Right lobe of liver (tissue), 6 donors: ENCODE data around the gene CCL17. TPM values are rescaled to one million over a fixed set of nuclear protein-coding genes. Genes with fewer than 3 reads are reported as not detected.

Experiments
- ATAC-seq, 4 donors: fragments of 200-7000 bp; cut with Tn5 transposase; one replicate each; pipeline ENCODE4 v1.9.1; 2020; ENCODE audit warnings: mild to moderate bottlenecking in 4 of 4, moderate library complexity in 4 of 4
- DNase-seq, 3 donors: peaks; one replicate each; pipeline ENCODE4 v3.0.0-alpha.2; 2020
- H3K27ac ChIP-seq, 3 donors: fragments of 200-600 bp; one replicate each; pipeline ENCODE4 v1.8.0; 2022
- H3K27me3 ChIP-seq, 2 donors: fragments of 200-600 bp; one replicate each; pipeline ENCODE4 v1.8.0; 2022
- H3K36me3 ChIP-seq, 4 donors: fragments of 200-600 bp; sonication (generic) in 1 of 4; one replicate each; pipeline versions ENCODE4 v1.5.1 to v1.8.0; 2017 to 2022; ENCODE audit warnings: control low read depth in 1 of 4
- H3K4me1 ChIP-seq, 4 donors: fragments of 200-600 bp; sonication (generic) in 1 of 4; one replicate each; pipeline versions ENCODE4 v1.5.1 to v1.8.0; 2017 to 2022; ENCODE audit warnings: control low read depth in 1 of 4
- H3K4me3 ChIP-seq, 3 donors: fragments of 200-600 bp; one replicate each; pipeline ENCODE4 v1.8.0; 2022
- H3K9me3 ChIP-seq, 4 donors: fragments of 200-600 bp; sonication (generic) in 1 of 4; one replicate each; pipeline versions ENCODE4 v1.5.1 to v1.8.0; 2017 to 2022; ENCODE audit warnings: control low read depth in 1 of 4
- POLR2A ChIP-seq: fragments of 450-650 bp; IDR thresholded peaks from one replicate; pipeline ENCODE4 v1.6.1; 2017; ENCODE audit warnings: antibody characterized with exemption, mild to moderate bottlenecking
- WGBS: methylation state at CpG from one replicate; pipeline ENCODE4 v1.1.6; 2018; ENCODE audit warnings: low coverage, low lambda C conversion rate; ENCODE audit not compliant: insufficient coverage; ENCODE audit errors: missing lambda C conversion rate; 5-methylcytosine and 5-hydroxymethylcytosine counted together
- intact Hi-C, 2 donors: fragments of 100-400 bp; cut with DNase I; formaldehyde crosslinking; loops; one replicate each; pipeline versions ENCODE4 v1.11.2 to v1.14.1; 2022
- total RNA-seq, 6 experiments: library from RNA; depleted of rRNA in 2 of 6; stranded (reverse); fragments of >200 nt in 2 of 6; fragmentation: NEBNext Ultra II Directional in 3 of 6; extraction: Animal tissue kit (Norgen Biotek cat#: 25700) in 3 of 6; gene quantifications; one replicate each; pipeline versions ENCODE4 v1.1.0 to v1.2.4, GENCODE V29; 2016 to 2023
- TF ChIP-seq, protein P1 (sequence below), 4 donors: fragments of 200-600 bp in 3 of 4; fragments of 450-650 bp in 1 of 4; IDR thresholded peaks; one replicate each; pipeline versions ENCODE4 v1.5.1 to v1.8.0; 2016 to 2022; ENCODE audit warnings: antibody characterized with exemption in 4 of 4, mild to moderate bottlenecking in 2 of 4
- donor health status: DM: no; HTN: yes; CAD: no.
- donor health status: DM: no; HTN: no; CAD: no.
- donor health status: DM: no; HTN: no; CAD: no.
- donor health status: DM: no; HTN: yes; CAD: no.
- donor health status: DM: no; HTN: yes; CAD: no.

Gene CCL17
- total RNA-seq, 6 experiments from 2014 or later: not detected

DNA sequence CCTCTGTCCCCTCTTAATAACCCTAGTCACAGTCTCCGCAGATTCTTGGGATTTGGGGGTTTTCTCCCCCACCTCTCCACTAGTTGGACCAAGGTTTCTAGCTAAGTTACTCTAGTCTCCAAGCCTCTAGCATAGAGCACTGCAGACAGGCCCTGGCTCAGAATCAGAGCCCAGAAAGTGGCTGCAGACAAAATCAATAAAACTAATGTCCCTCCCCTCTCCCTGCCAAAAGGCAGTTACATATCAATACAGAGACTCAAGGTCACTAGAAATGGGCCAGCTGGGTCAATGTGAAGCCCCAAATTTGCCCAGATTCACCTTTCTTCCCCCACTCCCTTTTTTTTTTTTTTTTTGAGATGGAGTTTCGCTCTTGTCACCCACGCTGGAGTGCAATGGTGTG lies 40.4 kb upstream of the CCL17 start:
- 21% methylated on average over 3 of the region's 3 CpGs for WGBS

DNA sequence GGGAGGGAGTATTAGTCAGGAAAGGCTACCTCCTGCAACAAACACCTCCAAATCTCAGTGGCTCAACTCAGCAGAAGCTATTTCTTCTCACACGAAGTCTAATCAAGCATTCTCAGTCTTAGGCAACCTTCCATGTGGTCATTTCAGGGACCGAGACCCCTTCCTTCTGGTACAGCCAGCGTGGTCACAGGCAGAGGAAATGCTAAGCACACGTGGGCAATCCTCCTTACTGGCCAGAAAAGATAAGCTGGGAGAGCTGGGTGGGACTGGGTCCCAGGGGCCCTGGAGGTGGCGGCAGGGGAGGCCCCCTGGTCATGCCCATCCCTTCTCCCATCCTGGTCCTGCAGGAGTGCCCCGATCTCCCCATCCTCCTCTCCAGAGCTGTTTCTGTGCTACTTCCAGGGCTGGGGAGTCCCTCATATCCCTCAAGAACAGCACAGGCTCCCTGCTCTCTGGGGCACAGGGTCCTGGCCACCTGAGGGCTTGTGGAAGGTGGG lies 38.0 kb upstream of the CCL17 start:
- peaks cover 0 to 15% (median 7%) of the 10 kb centered on the region in 4 donors for H3K4me1 ChIP-seq
- H3K36me3 ChIP-seq: no peaks in the 10 kb centered on the region
- 29% methylated on average over 4 of the region's 6 CpGs for WGBS
- DNase-seq (no peak), ATAC-seq (no peak)
- no peak overlapping the region for H3K27ac ChIP-seq
- no peak overlapping the region for H3K4me3 ChIP-seq
- intact Hi-C loops: no loop called here
- no peaks in the 10 kb centered on the region for H3K27me3 ChIP-seq
- no peaks in the 10 kb centered on the region for H3K9me3 ChIP-seq
- TF ChIP-seq POLR2A: no peak
- TF ChIP-seq, protein P1, sequence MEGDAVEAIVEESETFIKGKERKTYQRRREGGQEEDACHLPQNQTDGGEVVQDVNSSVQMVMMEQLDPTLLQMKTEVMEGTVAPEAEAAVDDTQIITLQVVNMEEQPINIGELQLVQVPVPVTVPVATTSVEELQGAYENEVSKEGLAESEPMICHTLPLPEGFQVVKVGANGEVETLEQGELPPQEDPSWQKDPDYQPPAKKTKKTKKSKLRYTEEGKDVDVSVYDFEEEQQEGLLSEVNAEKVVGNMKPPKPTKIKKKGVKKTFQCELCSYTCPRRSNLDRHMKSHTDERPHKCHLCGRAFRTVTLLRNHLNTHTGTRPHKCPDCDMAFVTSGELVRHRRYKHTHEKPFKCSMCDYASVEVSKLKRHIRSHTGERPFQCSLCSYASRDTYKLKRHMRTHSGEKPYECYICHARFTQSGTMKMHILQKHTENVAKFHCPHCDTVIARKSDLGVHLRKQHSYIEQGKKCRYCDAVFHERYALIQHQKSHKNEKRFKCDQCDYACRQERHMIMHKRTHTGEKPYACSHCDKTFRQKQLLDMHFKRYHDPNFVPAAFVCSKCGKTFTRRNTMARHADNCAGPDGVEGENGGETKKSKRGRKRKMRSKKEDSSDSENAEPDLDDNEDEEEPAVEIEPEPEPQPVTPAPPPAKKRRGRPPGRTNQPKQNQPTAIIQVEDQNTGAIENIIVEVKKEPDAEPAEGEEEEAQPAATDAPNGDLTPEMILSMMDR (IDR thresholded peaks at IDR 0.05): no peak

More for the DNA sequence above, 40.4 kb upstream of the CCL17 start:
- peak; percentile 72 to 92 (median 86) for ATAC-seq
- peak in 1 of 3 donors; percentile 68 for DNase-seq
- intact Hi-C loops: no loop called here
- Histone ChIP-seq H3K36me3 (no peaks in the 10 kb centered on the region), H3K4me1 (peaks cover 0 to 18% (median 8%) of the 10 kb centered on the region in 4 donors), H3K27me3 (no peaks in the 10 kb centered on the region), H3K27ac (no peak overlapping the region), H3K9me3 (no peaks in the 10 kb centered on the region), H3K4me3 (no peak overlapping the region)
- TF ChIP-seq, protein P1 (IDR thresholded peaks at IDR 0.05): no peak
- no peak for TF ChIP-seq POLR2A

DNA sequence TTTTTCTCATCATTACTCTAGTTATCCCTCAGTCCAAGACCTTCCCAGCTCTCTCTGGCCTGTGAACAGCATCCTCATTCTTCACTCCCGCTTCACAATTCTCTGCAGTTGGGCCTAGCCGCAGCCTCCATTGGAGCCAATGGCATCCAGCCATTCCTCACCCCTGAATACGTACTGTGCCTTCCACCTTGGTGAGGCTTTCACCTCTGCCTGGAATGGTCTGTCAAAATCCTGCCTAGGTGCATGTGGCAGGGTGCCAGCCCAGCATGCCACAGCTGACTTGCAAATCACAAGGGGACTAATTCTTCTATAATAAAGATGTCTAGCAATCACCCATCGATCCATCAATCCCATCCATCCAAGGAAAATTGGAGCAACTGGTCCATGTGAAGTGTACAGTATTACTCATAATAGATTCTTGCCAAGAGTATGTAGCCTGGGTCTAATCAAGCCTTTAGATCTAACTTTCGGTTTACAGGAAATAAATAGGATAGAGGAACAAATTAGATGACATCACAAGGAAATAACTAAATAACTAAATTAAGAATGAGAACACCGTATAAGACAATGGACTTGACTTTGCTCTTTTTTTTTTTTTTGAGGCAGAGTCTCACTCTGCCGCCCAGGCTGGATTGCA lies 37.3 kb upstream of the CCL17 start:
- TF ChIP-seq POLR2A: no peak
- TF ChIP-seq, protein P1 (IDR thresholded peaks at IDR 0.05): no peak
- ATAC-seq (peak in 1 of 4 donors; percentile 60), DNase-seq (no peak)
- peaks cover 0 to 19% (median 8%) of the 10 kb centered on the region in 4 donors for H3K4me1 ChIP-seq
- intact Hi-C loops: no loop called here
- WGBS: 42% methylated on average over 6 of the region's 7 CpGs
- no peaks in the 10 kb centered on the region for H3K27me3 ChIP-seq
- H3K27ac ChIP-seq: no peak overlapping the region
- H3K9me3 ChIP-seq: no peaks in the 10 kb centered on the region
- H3K36me3 ChIP-seq: no peaks in the 10 kb centered on the region
- H3K4me3 ChIP-seq: no peak overlapping the region

DNA sequence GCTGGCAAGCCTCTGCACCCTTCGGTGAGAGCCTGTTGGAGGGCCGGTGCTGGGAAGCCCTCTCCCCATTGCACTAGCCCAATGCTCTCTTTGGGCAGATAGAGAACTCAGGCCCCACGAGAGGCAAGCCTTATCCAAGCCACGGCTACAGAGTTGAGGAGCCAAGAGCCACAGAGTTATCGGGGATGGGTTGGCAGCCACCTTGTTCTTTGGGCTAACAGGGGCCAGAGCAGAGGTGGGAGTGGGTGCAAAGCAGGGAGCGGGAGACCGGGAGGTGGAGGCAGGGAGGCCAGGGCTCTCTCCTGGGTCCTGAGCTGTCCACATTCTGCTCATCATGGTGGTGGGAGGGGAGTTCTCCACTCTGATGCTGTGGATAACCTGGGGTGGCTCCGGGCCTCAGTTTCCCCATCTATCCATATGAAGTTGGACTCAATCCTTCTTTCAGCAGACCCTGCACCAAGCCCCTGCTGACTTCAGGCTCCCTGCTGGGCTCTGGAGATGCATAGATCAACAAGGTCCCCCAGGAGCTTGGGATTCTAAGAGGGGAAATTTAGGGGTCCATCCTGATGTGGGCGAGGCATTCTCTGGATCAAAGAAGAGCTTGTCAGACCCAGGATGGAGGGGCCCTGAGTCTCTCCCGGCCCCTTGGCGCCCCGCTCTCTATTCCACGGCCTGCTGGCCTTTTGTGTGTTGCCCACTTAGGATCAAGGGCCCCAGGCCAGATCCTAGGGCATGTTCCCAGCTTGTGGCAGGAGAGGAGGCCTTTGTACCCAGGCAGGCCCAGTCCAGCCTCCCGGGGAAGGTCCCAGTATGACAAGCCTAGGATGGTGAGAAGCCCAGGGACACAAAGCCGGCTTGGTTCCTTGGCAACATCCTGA lies 32.8 kb upstream of the CCL17 start:
- 67% methylated on average over 6 of the region's 15 CpGs for WGBS
- peak overlapping the region; percentile 58 to 67 (median 66) for H3K4me3 ChIP-seq
- H3K27ac ChIP-seq: peak overlapping the region; percentile 95 to 99 (median 97)
- TF ChIP-seq, protein P1 (IDR thresholded peaks at IDR 0.05): no peak
- TF ChIP-seq POLR2A: no peak
- H3K9me3 ChIP-seq: no peaks in the 10 kb centered on the region
- intact Hi-C loops: loop anchor here in 1 of 2 donors (10.0 kb wide), 1 partner anchor 67 kb away; no protein-coding TSS in a partner anchor
- ATAC-seq: peak in 3 of 4 donors; percentile 74 to 79 (median 75)
- peaks cover 0 to 26% (median 6%) of the 10 kb centered on the region in 4 donors for H3K4me1 ChIP-seq
- H3K36me3 ChIP-seq: no peaks in the 10 kb centered on the region
- peak; percentile 74 to 92 (median 88) for DNase-seq
- no peaks in the 10 kb centered on the region for H3K27me3 ChIP-seq
